ENCODE results near the gene TEX22.

The TEX22 gene

DNA sequence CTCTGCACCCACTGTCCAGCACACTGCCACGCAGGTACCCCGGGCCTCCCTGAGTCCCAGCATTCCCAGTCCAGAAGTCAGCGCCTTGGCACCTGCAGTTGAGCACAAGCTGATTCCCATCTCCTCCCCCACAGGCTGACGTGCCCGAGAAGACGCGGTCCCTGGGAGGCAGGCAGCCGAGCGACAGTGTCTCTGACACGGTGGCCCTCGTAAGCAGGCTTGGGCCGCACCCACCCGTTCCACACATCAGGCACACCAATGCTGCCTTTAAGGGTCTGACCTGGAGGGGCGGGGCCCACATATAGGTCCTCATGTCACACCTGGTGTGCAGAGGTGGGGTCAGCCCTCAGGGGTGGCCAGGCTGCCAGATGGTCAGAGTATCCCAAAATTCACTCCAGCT lies 18.4 kb upstream of the TEX22 start:
- TF ChIP-seq, protein P1, sequence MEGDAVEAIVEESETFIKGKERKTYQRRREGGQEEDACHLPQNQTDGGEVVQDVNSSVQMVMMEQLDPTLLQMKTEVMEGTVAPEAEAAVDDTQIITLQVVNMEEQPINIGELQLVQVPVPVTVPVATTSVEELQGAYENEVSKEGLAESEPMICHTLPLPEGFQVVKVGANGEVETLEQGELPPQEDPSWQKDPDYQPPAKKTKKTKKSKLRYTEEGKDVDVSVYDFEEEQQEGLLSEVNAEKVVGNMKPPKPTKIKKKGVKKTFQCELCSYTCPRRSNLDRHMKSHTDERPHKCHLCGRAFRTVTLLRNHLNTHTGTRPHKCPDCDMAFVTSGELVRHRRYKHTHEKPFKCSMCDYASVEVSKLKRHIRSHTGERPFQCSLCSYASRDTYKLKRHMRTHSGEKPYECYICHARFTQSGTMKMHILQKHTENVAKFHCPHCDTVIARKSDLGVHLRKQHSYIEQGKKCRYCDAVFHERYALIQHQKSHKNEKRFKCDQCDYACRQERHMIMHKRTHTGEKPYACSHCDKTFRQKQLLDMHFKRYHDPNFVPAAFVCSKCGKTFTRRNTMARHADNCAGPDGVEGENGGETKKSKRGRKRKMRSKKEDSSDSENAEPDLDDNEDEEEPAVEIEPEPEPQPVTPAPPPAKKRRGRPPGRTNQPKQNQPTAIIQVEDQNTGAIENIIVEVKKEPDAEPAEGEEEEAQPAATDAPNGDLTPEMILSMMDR (IDR thresholded peaks at IDR 0.05; ENCODE audit: insufficient read depth, low read depth, low read length, missing control alignments), result no peak
- no peak for DNase-seq (ENCODE audit: low read depth)
- H3K4me3 ChIP-seq (ENCODE audit: low read depth, low read length), result no peak overlapping the region

DNA sequence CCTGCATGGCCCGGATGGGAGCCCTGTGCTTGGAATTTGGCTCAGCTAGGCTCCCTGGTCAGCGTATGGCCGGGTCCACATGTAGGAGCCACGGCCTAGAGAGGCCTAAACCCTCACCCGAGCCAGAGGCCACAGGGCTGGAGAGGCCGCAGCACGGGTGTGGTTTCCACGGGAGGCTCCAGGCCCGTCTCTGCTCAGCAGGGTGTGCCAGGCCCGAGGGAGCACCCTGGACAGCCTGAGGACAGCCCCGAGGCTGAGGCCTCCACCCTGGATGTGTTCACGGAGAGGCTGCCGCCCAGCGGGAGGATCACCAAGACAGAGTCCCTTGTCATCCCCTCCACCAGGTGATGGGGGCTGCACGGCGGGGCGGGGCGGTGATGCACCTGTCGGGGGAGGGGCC lies 17.6 kb upstream of the TEX22 start:
- TF ChIP-seq, protein P1 (IDR thresholded peaks at IDR 0.05; ENCODE audit: insufficient read depth, low read depth, low read length, missing control alignments), result no peak
- no peak overlapping the region for H3K4me3 ChIP-seq (ENCODE audit: low read depth, low read length)
- DNase-seq (ENCODE audit: low read depth), result no peak

DNA sequence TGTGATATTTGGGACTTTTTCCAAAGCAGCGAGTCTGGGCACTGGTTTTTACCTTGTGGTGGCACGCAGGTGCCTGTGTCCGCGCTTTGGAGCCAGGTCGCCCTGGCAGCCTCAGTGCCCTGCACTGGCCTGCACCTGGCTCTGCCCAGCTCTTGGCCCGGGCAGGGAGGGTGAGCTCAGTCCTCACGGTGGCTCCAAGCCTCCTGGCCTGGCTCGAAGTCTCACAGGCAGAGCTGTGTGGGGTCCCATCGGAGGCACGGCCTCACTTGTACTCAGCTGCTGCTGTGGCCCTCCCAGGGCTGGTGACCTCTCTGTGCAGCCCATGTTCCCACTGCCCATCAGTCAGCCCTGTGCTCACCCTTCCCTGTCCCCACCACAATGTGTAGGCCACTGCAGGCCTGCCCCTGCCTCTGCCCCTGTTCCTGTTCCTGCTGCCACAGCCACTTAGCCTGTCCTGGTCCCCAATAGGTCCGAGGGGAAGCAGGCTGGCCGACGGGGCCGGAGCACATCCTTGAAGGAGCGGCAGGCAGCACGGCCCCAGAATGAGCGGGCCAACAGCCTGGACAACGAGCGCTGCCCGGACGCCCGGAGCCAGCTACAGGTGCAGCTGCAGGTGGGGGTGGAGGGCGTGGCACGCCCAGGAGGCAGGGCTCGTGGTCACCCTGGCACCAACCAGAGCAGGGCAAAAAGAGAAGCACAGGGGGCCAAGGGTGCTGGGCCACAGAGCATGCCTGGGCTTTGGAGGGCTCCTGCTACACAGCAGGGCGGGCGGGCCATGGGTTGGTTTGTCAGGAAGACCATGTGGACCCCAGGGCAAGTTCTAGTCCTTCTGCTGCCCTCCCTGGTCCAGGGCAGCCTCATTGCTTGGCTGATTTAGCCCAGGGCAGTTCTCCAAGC lies 16.6 kb upstream of the TEX22 start:
- TF ChIP-seq, protein P1 (IDR thresholded peaks at IDR 0.05; ENCODE audit: insufficient read depth, low read depth, low read length, missing control alignments), result no peak
- DNase-seq (ENCODE audit: low read depth), result no peak
- H3K4me3 ChIP-seq (ENCODE audit: low read depth, low read length), result no peak overlapping the region

DNA sequence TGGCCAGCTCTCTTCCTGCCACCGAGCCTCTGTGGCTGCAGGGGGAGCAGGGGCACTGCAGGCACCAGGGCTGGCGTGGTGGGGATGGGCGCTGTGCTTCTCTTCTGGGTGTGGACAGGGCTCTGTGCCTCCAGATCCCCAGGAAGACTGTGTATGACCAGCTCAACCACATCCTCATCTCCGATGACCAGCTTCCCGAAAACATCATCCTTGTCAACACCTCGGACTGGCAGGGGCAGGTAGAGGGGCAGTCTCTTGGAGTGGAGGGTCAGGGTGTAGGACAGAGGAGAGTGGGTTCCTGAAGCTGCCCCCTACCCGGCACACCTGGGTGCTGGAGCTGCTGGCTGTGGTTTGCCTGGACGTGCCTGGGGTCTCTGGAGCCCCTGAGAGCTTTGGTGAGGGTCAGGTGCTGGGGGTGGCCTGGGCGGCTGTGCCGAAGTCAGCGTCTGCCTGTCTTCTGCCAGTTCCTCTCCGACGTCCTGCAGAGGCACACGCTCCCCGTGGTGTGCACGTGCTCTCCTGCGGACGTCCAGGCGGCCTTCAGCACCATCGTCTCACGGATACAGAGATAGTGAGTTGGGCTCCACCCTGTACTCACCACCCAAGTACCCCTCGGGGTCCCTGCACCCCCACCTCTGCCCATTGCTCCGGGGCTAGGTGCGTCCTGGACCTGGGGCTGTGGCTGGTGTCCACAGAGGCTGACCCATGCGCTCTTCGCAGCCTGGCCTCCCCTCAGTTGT lies 15.8 kb upstream of the TEX22 start:
- TF ChIP-seq, protein P1 (IDR thresholded peaks at IDR 0.05; ENCODE audit: insufficient read depth, low read depth, low read length, missing control alignments), result no peak
- no peak overlapping the region for H3K4me3 ChIP-seq (ENCODE audit: low read depth, low read length)
- no peak for DNase-seq (ENCODE audit: low read depth)

DNA sequence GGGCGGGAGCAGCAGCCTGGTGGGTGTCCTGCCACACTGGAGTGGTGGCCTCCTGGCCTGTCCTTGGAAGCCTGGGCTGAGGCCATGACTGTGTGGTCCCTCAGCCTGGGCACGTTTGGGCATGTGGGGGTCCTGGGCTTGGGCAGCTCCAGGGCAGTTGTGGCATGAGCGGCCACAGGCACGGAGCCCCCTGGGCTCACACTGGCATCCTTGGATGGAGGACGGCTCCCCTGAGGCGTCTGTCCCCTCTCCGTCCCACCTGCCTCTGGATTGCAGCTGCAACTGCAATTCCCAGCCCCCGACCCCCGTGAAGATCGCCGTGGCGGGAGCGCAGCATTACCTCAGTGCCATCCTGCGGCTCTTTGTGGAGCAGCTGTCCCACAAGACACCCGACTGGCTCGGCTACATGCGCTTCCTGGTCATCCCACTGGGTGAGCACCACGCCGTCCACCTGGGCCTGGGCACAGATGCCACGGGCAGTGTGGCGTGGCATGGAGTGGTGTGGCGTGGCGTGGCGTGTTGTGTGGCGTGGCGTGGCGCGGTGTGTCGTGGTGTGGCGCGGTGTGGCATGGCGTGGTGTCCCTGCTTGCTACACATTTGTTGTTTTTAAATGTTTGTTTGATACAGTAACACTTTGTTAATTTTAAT lies 15.1 kb upstream of the TEX22 start:
- no peak overlapping the region for H3K4me3 ChIP-seq (ENCODE audit: low read depth, low read length)
- TF ChIP-seq, protein P1 (IDR thresholded peaks at IDR 0.05; ENCODE audit: insufficient read depth, low read depth, low read length, missing control alignments), result no peak
- no peak for DNase-seq (ENCODE audit: low read depth)

DNA sequence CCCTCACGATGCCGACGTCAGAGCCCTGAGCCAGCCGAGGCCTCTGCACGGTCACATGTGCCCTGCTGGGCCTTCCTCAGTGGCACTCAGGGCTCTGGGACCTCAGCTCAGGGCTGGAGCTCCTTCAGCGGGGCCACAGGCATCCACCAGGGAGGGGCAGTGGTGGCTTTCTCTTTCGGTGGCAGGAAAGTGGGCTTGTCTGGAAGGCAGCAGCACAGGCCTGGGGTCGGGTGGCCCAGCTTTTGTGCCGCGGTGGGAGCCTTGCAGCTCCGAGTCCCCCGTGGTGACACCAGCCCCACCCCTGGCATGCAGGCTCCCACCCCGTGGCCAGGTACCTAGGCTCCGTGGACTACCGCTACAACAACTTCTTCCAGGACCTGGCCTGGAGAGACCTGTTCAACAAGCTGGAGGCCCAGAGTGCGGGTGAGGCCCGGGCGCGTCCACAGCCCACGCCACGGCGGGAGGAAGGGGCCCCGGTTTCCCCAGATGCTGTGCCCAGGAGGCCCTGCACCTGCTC lies 14.2 kb upstream of the TEX22 start:
- DNase-seq (ENCODE audit: low read depth), result no peak
- no peak overlapping the region for H3K4me3 ChIP-seq (ENCODE audit: low read depth, low read length)
- TF ChIP-seq, protein P1 (IDR thresholded peaks at IDR 0.05; ENCODE audit: insufficient read depth, low read depth, low read length, missing control alignments), result no peak

All from GM12865 (cell line).